Measurements from ENCODE around the gene GPSM1.

GPSM1 gene

GRCh38 chr9:136371533-136371880 lies 44.2 kb downstream of the GPSM1 start:
- Histone ChIP-seq H3K9me3 (ENCODE audit: control extremely low read depth in 1 of 5, control insufficient read depth in 4 of 5, insufficient read depth in 2 of 5, low read depth in 1 of 5, low read length in 4 of 5) (no peaks in the 10 kb centered on the region), H3K27ac (ENCODE audit: insufficient read depth in 1 of 2, low read depth in 1 of 2, low read length in 2 of 2, poor library complexity in 1 of 2, severe bottlenecking in 2 of 2) (peak overlapping the region in 1 of 2 experiments; percentile 14), H3K4me3 (ENCODE audit: control insufficient read depth in 1 of 7, extremely low read depth in 1 of 7, insufficient read depth in 4 of 7, low read depth in 2 of 7, low read length in 6 of 7) (no peak overlapping the region), H3K4me1 (ENCODE audit: control extremely low read depth in 1 of 4, control insufficient read depth in 4 of 4, insufficient read depth in 4 of 4, low read length in 3 of 4) (peaks cover 2 to 24% (median 21%) of the 10 kb centered on the region in 4 experiments), H3K36me3 (ENCODE audit: control insufficient read depth in 4 of 4, insufficient read depth in 4 of 4, low read length in 3 of 4) (peaks cover 0 to 44% (median 16%) of the 10 kb centered on the region in 4 experiments), H3K27me3 (replicated peaks in 2 of 5; ENCODE audit: control insufficient read depth in 4 of 5, insufficient read depth in 5 of 5, low read length in 4 of 5) (no peaks in the 10 kb centered on the region)
- no peak for DNase-seq
- ChIA-PET POLR2A (no interaction called here), CTCF (interaction anchor here (0.9 to 4.6 kb wide), 4 partner anchors 13 to 260 kb away, joined by 3 to 26 read pairs (median 4); no protein-coding TSS in a partner anchor)
- 94% methylated on average over 13 of the region's 13 CpGs for WGBS (ENCODE audit: insufficient coverage)

- ChIA-PET CTCF (interaction anchor here (0.9 to 4.6 kb wide), 7 partner anchors 9 to 59 kb away, joined by 3 to 26 read pairs (median 4); partner anchors contain the start of gene DNLZ), POLR2A (interaction anchor here (1.3 kb wide), 1 partner anchor 9 kb away, joined by 5 read pairs; the partner anchor contains the start of gene DNLZ)
- no peak for DNase-seq
- Histone ChIP-seq H3K27ac (ENCODE audit: insufficient read depth in 1 of 2, low read depth in 1 of 2, low read length in 2 of 2, poor library complexity in 1 of 2, severe bottlenecking in 2 of 2) (peak overlapping the region in 1 of 2 experiments; percentile 14), H3K27me3 (replicated peaks in 2 of 5; ENCODE audit: control insufficient read depth in 4 of 5, insufficient read depth in 5 of 5, low read length in 4 of 5) (no peaks in the 10 kb centered on the region), H3K4me1 (ENCODE audit: control extremely low read depth in 1 of 4, control insufficient read depth in 4 of 4, insufficient read depth in 4 of 4, low read length in 3 of 4) (peaks cover 2 to 26% (median 23%) of the 10 kb centered on the region in 4 experiments), H3K4me3 (ENCODE audit: control insufficient read depth in 1 of 7, extremely low read depth in 1 of 7, insufficient read depth in 4 of 7, low read depth in 2 of 7, low read length in 6 of 7) (peak overlapping the region in 5 of 7 experiments; percentile 57 to 79 (median 74)), H3K9me3 (ENCODE audit: control extremely low read depth in 1 of 5, control insufficient read depth in 4 of 5, insufficient read depth in 2 of 5, low read depth in 1 of 5, low read length in 4 of 5) (no peaks in the 10 kb centered on the region), H3K36me3 (ENCODE audit: control insufficient read depth in 4 of 4, insufficient read depth in 4 of 4, low read length in 3 of 4) (peaks cover 0 to 46% (median 13%) of the 10 kb centered on the region in 4 experiments)
- 90% methylated on average over 19 of the region's 21 CpGs for WGBS (ENCODE audit: insufficient coverage)
Observed at GRCh38 chr9:136372006-136372405, 44.7 kb downstream of the GPSM1 start.

GRCh38 chr9:136372561-136373299 lies 45.4 kb downstream of the GPSM1 start:
- Histone ChIP-seq H3K27ac (ENCODE audit: insufficient read depth in 1 of 2, low read depth in 1 of 2, low read length in 2 of 2, poor library complexity in 1 of 2, severe bottlenecking in 2 of 2) (peak overlapping the region in 1 of 2 experiments; percentile 54), H3K4me3 (ENCODE audit: control insufficient read depth in 1 of 7, extremely low read depth in 1 of 7, insufficient read depth in 4 of 7, low read depth in 2 of 7, low read length in 6 of 7) (peak overlapping the region; percentile 9 to 79 (median 71)), H3K36me3 (ENCODE audit: control insufficient read depth in 4 of 4, insufficient read depth in 4 of 4, low read length in 3 of 4) (peaks cover 0 to 48% (median 12%) of the 10 kb centered on the region in 4 experiments)

GRCh38 chr9:136373300-136374182 lies 46.2 kb downstream of the GPSM1 start, which contains the start of gene CARD9:
TSS of gene CARD9 (minus strand) at chr9:136373669. CDS start at chr9:136372078, 1,591 bp downstream.
- Histone ChIP-seq H3K9me3 (ENCODE audit: control extremely low read depth in 1 of 5, control insufficient read depth in 4 of 5, insufficient read depth in 2 of 5, low read depth in 1 of 5, low read length in 4 of 5) (no peaks in the 10 kb centered on the region), H3K36me3 (ENCODE audit: control insufficient read depth in 4 of 4, insufficient read depth in 4 of 4, low read length in 3 of 4) (peaks cover 0 to 47% (median 13%) of the 10 kb centered on the region in 4 experiments), H3K27ac (ENCODE audit: insufficient read depth in 1 of 2, low read depth in 1 of 2, low read length in 2 of 2, poor library complexity in 1 of 2, severe bottlenecking in 2 of 2) (peak within 1 kb of the TSS in 1 of 2 experiments; percentile 54), H3K27me3 (replicated peaks in 2 of 5; ENCODE audit: control insufficient read depth in 4 of 5, insufficient read depth in 5 of 5, low read length in 4 of 5) (no peaks in the 10 kb centered on the region), H3K4me3 (ENCODE audit: control insufficient read depth in 1 of 7, extremely low read depth in 1 of 7, insufficient read depth in 4 of 7, low read depth in 2 of 7, low read length in 6 of 7) (peak within 1 kb of the TSS; percentile 9 to 79 (median 71)), H3K4me1 (ENCODE audit: control extremely low read depth in 1 of 4, control insufficient read depth in 4 of 4, insufficient read depth in 4 of 4, low read length in 3 of 4) (peaks cover 2 to 32% (median 29%) of the 10 kb centered on the region in 4 experiments)
- 43% methylated on average over 18 of the region's 27 CpGs for WGBS (ENCODE audit: insufficient coverage)
- ChIA-PET CTCF (interaction anchor here (0.9 to 4.6 kb wide), 5 partner anchors 7 to 61 kb away, joined by 3 to 26 read pairs (median 7); partner anchors contain the start of gene DNLZ), POLR2A (interaction anchor here (1.0 to 1.3 kb wide), 2 partner anchors 10 to 45 kb away, joined by 3 to 5 read pairs; partner anchors contain the start of gene DNLZ)
- peak in 1 of 3 donors; percentile 26 for DNase-seq

More at GRCh38 chr9:136372561-136373299, 45.4 kb downstream of the GPSM1 start:
- WGBS (ENCODE audit: insufficient coverage): 3% methylated on average over 21 of the region's 21 CpGs
- peak; percentile 22 to 75 (median 71) for DNase-seq
- Histone ChIP-seq H3K27me3 (replicated peaks in 2 of 5; ENCODE audit: control insufficient read depth in 4 of 5, insufficient read depth in 5 of 5, low read length in 4 of 5) (no peaks in the 10 kb centered on the region), H3K9me3 (ENCODE audit: control extremely low read depth in 1 of 5, control insufficient read depth in 4 of 5, insufficient read depth in 2 of 5, low read depth in 1 of 5, low read length in 4 of 5) (no peaks in the 10 kb centered on the region), H3K4me1 (ENCODE audit: control extremely low read depth in 1 of 4, control insufficient read depth in 4 of 4, insufficient read depth in 4 of 4, low read length in 3 of 4) (peaks cover 2 to 32% (median 29%) of the 10 kb centered on the region in 4 experiments)
- CTCF ChIA-PET: interaction anchor here (0.9 to 4.6 kb wide), 7 partner anchors 8 to 60 kb away, joined by 3 to 26 read pairs (median 4); partner anchors contain the start of gene DNLZ
- POLR2A ChIA-PET: interaction anchor here (1.0 to 1.3 kb wide), 2 partner anchors 9 to 44 kb away, joined by 3 to 5 read pairs; partner anchors contain the start of gene DNLZ

GRCh38 chr9:136374183-136374575 lies 46.8 kb downstream of the GPSM1 start:
- Histone ChIP-seq H3K36me3 (ENCODE audit: control insufficient read depth in 4 of 4, insufficient read depth in 4 of 4, low read length in 3 of 4) (peaks cover under 1 to 52% (median 15%) of the 10 kb centered on the region in 4 experiments), H3K9me3 (ENCODE audit: control extremely low read depth in 1 of 5, control insufficient read depth in 4 of 5, insufficient read depth in 2 of 5, low read depth in 1 of 5, low read length in 4 of 5) (no peaks in the 10 kb centered on the region), H3K4me1 (ENCODE audit: control extremely low read depth in 1 of 4, control insufficient read depth in 4 of 4, insufficient read depth in 4 of 4, low read length in 3 of 4) (peaks cover 2 to 32% (median 29%) of the 10 kb centered on the region in 4 experiments), H3K27ac (ENCODE audit: insufficient read depth in 1 of 2, low read depth in 1 of 2, low read length in 2 of 2, poor library complexity in 1 of 2, severe bottlenecking in 2 of 2) (no peak overlapping the region), H3K27me3 (replicated peaks in 2 of 5; ENCODE audit: control insufficient read depth in 4 of 5, insufficient read depth in 5 of 5, low read length in 4 of 5) (no peaks in the 10 kb centered on the region), H3K4me3 (ENCODE audit: control insufficient read depth in 1 of 7, extremely low read depth in 1 of 7, insufficient read depth in 4 of 7, low read depth in 2 of 7, low read length in 6 of 7) (no peak overlapping the region)
- WGBS (ENCODE audit: insufficient coverage): 96% methylated on average over 13 of the region's 14 CpGs
- CTCF ChIA-PET: interaction anchor here (2.3 kb wide), 1 partner anchor 8 kb away, joined by 10 read pairs; no protein-coding TSS in a partner anchor
- DNase-seq: no peak
- POLR2A ChIA-PET: no interaction called here

GRCh38 chr9:136375096-136375495 lies 47.8 kb downstream of the GPSM1 start:
- no peak overlapping the region for H3K27ac ChIP-seq (ENCODE audit: insufficient read depth in 1 of 2, low read depth in 1 of 2, low read length in 2 of 2, poor library complexity in 1 of 2, severe bottlenecking in 2 of 2)
- DNase-seq: no peak
- no peaks in the 10 kb centered on the region for H3K27me3 ChIP-seq (replicated peaks in 2 of 5; ENCODE audit: control insufficient read depth in 4 of 5, insufficient read depth in 5 of 5, low read length in 4 of 5)
- no peak overlapping the region for H3K4me3 ChIP-seq (ENCODE audit: control insufficient read depth in 1 of 7, extremely low read depth in 1 of 7, insufficient read depth in 4 of 7, low read depth in 2 of 7, low read length in 6 of 7)
- 91% methylated on average over 11 of the region's 12 CpGs for WGBS (ENCODE audit: insufficient coverage)
- POLR2A ChIA-PET: no interaction called here
- CTCF ChIA-PET: interaction anchor here (0.8 to 2.3 kb wide), 2 partner anchors 9 to 62 kb away, joined by 3 to 10 read pairs; no protein-coding TSS in a partner anchor
- H3K36me3 ChIP-seq (ENCODE audit: control insufficient read depth in 4 of 4, insufficient read depth in 4 of 4, low read length in 3 of 4): peaks cover 3 to 53% (median 13%) of the 10 kb centered on the region in 4 experiments
- H3K4me1 ChIP-seq (ENCODE audit: control extremely low read depth in 1 of 4, control insufficient read depth in 4 of 4, insufficient read depth in 4 of 4, low read length in 3 of 4): peaks cover 2 to 32% (median 29%) of the 10 kb centered on the region in 4 experiments
- no peaks in the 10 kb centered on the region for H3K9me3 ChIP-seq (ENCODE audit: control extremely low read depth in 1 of 5, control insufficient read depth in 4 of 5, insufficient read depth in 2 of 5, low read depth in 1 of 5, low read length in 4 of 5)
